NCI-H1694 treated with DMSO at 0.1 percent for 48 hours (cell line): ENCODE measurements around the gene TUT1.
A peak's percentile ranks its signal among the peaks of the same experiment; 100 is the strongest.
"Not testable (repeated sequence)": the region's sequence is repeated elsewhere in the genome, so short reads cannot be mapped to it uniquely, and the experiment has no call there.

Source experiments
- DNase-seq: peaks from one replicate; lab custom pipeline; 2025; lab: John Stamatoyannopoulos, UW

TUT1 gene

GRCh38 chr11:62575837-62576236, 15.5 kb downstream of the TUT1 start:
- no peak for DNase-seq

DNA sequence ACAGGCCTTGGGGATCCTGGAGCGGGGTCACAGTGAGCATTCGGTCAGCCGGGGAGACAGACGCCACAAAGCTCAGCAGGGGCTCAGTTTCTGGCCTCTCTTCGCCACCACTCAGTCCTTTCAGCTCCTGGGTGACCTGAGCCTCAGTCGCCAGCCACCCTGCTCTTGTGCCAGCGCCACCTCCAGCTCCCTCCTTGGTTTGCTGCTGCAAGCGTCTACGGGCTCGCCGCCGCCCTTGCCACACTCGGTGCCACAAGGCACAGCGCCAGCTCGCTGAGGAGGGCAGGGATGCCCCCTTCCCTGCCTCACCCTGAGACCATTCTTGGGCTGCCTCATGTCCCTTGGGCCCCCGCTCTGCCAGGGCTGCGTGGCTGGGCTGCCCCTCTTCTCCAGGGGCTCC, 16.2 kb downstream of the TUT1 start:
- no peak for DNase-seq

DNA sequence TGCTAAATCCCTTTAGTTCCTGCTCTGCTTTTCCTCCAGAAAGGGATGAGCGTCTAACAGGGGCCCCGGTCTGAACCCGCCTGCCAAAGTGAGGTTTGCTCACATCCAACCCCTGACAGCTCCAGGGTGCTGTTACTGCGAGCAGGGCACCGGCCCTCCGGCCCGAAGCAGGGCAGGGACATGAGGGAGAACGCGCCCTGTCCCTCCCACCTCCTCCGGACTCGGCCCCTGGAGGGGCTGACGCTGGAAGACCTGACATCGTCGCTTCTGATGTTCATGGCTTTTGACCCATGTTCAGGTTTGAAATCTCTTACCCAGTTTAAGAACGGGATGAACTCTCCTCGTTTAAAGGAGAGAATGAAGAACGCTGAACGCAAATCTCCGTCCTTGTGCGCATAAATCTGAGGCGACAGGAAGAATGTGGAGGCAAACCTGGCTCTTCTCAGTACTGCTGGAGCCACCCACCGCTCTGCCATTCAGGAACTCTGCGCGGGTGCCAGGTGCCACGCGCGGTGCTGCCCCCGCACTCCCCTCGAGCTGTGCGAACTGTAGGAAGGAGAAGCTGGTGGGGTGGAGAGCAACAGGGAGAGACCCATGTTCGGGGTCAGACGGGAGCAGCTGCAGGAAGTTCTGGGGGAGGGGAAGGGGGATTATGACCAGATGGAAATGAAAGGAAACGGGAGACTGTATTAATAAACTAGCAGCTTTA, 16.8 kb downstream of the TUT1 start:
- no peak for DNase-seq

DNA sequence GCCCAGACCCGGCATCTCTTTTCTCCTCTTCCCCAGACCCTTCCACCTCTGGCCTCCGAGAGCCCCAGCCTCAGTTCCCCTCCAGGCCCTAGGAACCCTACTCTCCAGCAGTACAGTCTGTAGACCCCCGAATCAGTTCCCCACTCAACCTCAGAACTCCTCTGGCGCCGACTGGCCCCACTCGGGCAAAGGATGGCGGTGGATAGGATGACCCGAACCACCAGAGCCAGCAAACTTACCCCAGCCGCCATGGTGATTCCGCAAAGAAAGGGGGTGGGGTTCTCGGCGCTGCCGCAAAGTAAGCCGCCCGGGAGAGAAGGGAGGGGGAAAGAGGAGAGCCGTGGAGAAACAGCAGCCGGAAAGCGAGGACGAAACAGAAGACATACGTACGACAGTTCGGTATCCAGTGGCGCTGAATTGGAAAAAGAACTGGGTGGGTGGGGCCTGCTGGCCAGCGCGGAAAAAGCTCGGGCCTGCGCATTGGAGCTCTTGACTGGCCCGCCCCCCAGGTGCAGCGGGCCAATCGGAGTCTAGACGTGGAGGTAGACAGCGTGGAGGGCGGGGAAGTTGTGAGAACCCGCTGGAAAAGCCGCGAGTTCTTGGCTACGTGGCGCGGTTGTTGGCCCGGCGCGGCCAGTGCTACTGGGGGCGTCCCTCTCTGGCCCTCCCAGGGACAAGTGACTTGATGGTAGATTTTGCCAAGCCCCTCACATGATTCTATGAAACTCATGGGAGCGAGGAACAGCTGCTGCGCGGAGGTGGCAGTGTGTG, 17.5 kb downstream of the TUT1 start, which contains the start of gene EEF1G:
TSS of gene EEF1G (minus strand) at position 300 of the 771 bp plus-strand sequence. CDS start at position 251, 49 bp downstream.
- peak; percentile 98 for DNase-seq

DNA sequence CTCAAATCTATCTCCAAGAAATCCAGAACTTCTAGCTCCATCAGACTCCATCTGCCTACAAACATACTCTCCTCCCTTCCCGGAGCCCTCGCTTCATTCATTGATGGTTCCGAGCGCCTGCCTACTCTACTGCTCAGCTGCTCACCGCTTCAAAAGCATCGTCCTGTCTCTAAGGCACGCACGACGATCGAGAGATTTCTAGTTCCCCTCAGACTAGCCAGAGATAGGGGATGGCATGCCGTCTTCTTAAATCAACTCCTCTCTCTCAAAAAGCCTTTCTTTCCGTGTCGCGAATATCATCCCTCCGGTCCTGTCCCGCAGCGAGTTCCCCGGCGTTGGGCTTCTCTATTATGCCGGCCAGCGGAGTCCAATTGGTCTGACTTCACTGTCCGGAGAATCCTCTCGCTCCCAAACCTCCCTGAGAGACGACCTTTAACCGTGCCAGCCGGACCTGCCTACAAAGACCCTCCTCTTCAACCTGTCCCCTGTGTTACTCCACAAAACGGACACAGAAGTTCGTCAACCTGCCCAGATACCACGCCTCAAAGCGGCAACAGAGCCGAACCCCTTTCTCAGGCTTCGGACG, 18.2 kb downstream of the TUT1 start:
- no peak for DNase-seq

DNA sequence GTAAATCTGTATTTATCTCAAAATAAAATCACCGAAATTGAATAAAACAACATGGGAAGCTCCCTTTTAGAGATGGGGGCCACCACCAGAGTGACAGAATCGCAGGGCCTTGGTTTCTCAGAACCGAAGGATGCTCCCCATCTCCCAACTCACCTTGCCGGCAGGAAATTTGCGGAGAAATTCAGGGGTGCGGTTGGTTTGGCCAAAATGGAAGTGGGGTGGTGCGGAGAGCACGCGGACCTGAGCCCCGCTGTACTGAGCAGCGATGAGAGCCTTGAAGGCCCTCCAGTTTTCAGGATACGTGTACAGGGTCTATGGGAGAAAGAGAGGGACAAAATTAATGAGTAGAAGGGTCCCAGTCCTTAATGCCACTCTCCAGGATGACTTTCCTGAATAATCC, 18.9 kb downstream of the TUT1 start:
- DNase-seq = no peak

DNA sequence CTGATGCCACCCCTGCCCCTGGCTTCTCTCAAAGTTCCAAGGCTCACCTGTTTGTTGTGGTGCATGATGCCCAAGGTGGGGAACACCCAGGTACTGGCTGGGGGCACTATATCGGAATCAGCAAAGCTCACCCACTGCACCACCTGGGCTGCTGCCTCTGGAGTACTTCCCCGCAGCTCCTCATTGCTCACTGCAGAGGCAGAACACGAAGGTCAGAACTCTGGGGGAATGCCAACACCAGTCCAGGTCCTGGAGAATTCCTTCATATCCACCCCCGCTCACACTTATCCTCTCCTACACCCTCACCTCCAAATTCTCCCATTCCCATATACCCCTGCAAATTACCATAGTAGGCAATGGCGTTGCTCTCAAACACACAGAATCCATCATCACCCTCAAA, 19.8 kb downstream of the TUT1 start:
- not testable (repeated sequence) for DNase-seq

DNA sequence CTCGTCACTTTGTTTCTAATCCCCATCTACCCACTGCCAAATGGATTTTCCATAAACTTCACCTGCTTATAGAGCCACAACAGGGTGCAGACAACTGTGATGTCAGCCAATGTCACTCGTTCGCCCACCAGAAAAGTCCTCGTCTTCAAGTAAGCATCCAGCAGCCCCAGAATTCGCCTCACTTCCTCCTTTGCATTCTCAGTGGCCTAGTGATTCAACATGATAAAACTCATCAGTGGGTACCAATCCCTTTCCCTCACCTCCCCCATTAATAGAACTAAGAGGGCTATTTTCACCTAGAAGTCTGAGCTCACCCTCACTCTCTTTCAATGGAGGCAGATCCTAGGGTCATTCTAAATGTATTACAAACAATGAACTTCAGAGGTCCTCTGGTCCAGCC, 20.4 kb downstream of the TUT1 start:
- DNase-seq = not testable (repeated sequence)

DNA sequence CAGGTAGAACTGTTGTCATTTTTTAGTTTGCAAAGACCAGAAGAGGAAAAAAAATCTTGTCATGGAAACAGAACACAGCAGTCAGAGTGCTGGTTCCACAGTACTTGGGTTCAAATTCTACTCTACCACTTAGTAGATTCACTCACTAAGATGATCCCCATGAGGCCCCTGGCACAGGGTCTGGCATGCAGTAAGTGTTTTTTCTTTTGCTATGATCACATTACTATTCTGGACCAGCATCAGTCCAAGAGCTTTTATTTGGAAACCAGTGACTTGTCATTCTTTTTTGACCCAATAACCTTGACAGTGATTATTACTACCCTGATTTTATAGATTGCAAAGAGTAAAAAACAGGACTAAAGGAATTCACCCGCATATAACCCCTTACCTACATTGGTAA, 21.7 kb downstream of the TUT1 start:
- no peak for DNase-seq

GRCh38 chr11:62567018-62567633, 24.2 kb downstream of the TUT1 start:
- no peak for DNase-seq

DNA sequence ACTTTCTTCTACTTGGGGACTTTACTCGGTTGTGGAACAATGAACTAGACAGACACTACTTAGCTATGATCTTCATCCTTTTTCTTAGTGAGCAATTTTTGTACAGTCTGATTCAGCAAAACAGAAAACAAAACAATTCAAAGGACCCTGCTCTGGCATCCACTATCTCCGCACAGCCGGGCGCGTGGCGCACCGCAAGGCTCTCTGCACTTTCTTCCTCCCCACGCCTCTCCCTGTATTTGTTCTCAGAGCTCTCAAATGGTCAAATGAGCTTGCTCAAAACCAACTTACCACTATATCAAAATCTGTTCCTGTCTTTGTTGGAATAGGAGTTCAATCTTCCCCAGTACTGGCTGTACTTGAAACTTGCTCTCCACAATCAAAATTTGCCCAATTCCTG, 25.1 kb downstream of the TUT1 start:
- no peak for DNase-seq

DNA sequence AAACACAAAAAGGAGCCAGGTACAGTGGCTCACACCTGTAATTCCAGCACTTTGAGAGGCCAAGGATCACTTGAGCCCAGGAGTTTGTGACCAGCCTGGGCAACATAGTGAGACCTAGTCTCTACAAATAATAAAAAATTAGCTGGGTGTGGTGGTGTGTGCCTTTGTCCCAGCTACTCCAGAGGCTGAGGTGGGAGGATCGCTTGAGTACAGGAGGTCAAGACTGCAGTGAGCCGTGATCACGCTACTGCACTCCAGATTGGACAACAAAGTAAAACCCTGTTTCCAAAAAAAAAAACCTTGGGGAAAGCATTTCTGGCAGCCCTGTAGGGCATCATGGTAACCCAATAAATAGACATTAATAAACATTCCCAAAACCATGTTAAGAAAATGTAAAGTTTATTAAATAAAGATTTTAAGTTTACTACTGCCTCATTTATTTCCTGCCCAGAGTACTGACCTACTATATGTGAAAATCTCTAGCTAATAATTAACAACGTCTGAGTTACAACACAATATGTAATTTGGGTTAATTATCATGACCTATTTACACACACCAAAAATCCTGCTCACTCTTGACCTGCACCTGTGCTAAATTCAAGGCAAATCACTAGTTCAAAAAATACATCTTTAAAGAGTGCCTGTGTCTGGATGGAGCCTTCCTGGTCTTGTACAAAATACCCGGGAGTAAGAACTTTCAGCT, 26.1 kb downstream of the TUT1 start:
- no peak for DNase-seq

GRCh38 chr11:62561677-62562230, 29.6 kb downstream of the TUT1 start:
- not testable (repeated sequence) for DNase-seq

- DNase-seq = peak; percentile 33
Measured at GRCh38 chr11:62560566-62561103, 30.7 kb downstream of the TUT1 start.

GRCh38 chr11:62559626-62560025, 31.7 kb downstream of the TUT1 start:
- DNase-seq = not testable (repeated sequence)

- DNase-seq = no peak
Measured at GRCh38 chr11:62559204-62559603, 32.1 kb downstream of the TUT1 start.

- no peak for DNase-seq
Measured at GRCh38 chr11:62558669-62559068, 32.7 kb downstream of the TUT1 start.

GRCh38 chr11:62556875-62557631, 34.3 kb downstream of the TUT1 start:
- no peak for DNase-seq

DNA sequence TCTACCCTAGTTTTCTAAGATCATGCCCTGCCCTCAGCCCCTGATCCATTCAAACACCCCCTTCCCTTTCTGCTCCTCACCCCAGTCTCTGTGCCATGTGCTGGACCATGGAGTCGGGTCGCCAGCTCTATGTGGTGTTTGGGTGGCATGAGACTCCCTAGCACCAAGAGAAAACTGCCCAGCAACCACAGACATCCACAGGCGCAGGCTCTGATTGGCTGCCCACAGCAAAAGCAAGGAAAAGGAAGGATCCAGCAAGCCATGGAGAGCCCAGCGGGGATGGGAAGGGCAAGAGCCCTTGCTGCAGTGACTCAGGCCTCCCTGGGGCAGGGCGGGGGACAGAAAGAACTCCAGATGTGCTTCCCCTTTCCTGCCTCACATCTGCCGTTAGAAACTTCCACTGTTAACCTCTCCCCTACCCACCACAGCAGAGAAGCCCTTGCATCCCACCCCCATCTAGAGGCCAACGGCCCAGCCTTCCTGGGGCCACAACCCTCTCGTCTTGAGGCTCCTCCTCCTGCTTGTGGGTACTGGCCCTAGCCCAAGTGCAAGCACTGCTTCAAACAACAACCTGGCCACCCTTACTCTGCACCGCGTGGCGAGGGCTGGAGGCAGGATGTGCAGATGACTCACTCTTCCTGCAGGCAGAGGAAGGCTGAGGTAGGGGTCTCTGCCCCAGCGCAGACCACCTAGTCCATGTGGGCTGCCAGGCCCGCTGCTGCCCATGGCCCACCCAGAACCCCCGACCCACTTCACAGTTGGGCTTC, 35.0 kb downstream of the TUT1 start:
- DNase-seq = no peak
